Hepatocyte (in vitro differentiated cells): ENCODE results near the gene EXOC6B. TPM values are rescaled to one million over a fixed set of nuclear protein-coding genes. Genes with fewer than 3 reads are reported as not detected.

Experiments used
- DNase-seq: peaks from one replicate; pipeline ENCODE4 v3.0.0-alpha.2; 2016; ENCODE audit warnings: low spot score
- H2AFZ ChIP-seq: fragments of 200-600 bp; sonication (generic); 2 replicates; pipeline ENCODE4 v1.6.0; 2016; ENCODE audit warnings: antibody characterized with exemption, mild to moderate bottlenecking
- H3K27ac ChIP-seq: fragments of 200-600 bp; sonication (generic); 2 replicates; pipeline ENCODE4 v1.5.1; 2016; ENCODE audit warnings: mild to moderate bottlenecking
- H3K27me3 ChIP-seq: fragments of 200-600 bp; sonication (generic); 2 replicates; pipeline ENCODE4 v1.6.1; 2016
- H3K36me3 ChIP-seq: fragments of 200-600 bp; sonication (generic); replicated peaks from 2 replicates; pipeline ENCODE4 v1.5.1; 2016; ENCODE audit warnings: low read depth; ENCODE audit not compliant: insufficient read depth
- H3K4me1 ChIP-seq: fragments of 200-600 bp; sonication (generic); 2 replicates; pipeline ENCODE4 v1.5.1; 2016; ENCODE audit warnings: mild to moderate bottlenecking, moderate library complexity; ENCODE audit not compliant: insufficient read depth
- H3K4me2 ChIP-seq: fragments of 200-600 bp; sonication (generic); 2 replicates; pipeline ENCODE4 v1.6.0; 2016
- H3K4me3 ChIP-seq: fragments of 200-600 bp; sonication (generic); 2 replicates; pipeline ENCODE4 v1.5.1; 2016; ENCODE audit warnings: mild to moderate bottlenecking
- H3K79me2 ChIP-seq: fragments of 200-600 bp; sonication (generic); 2 replicates; pipeline ENCODE4 v1.6.0; 2017; ENCODE audit warnings: mild to moderate bottlenecking
- H3K9me2 ChIP-seq: fragments of 200-600 bp; sonication (generic); replicated peaks from 2 replicates; pipeline ENCODE4 v1.6.0; 2017; ENCODE audit warnings: mild to moderate bottlenecking; ENCODE audit not compliant: insufficient read depth
- H3K9me3 ChIP-seq: fragments of 200-600 bp; sonication (generic); 2 replicates; pipeline ENCODE4 v1.5.1; 2016; ENCODE audit warnings: low read depth, mild to moderate bottlenecking
- H4K20me1 ChIP-seq: fragments of 200-600 bp; sonication (generic); 2 replicates; pipeline ENCODE4 v1.6.0; 2016; ENCODE audit warnings: mild to moderate bottlenecking; ENCODE audit not compliant: insufficient read depth, poor library complexity, severe bottlenecking
- EZH2 ChIP-seq: fragments of 200-600 bp; sonication (generic); IDR thresholded peaks from 2 replicates; pipeline ENCODE4 v1.6.1; 2016; ENCODE audit warnings: antibody characterized with exemption, mild to moderate bottlenecking, borderline replicate concordance
- EZH2phosphoT487 ChIP-seq: fragments of 200-600 bp; sonication (generic); IDR thresholded peaks from one replicate; pipeline ENCODE4 v1.6.1; 2018; ENCODE audit warnings: antibody characterized with exemption, mild to moderate bottlenecking, low read depth, moderate library complexity; ENCODE audit not compliant: unreplicated experiment, severe bottlenecking
- WGBS: methylation state at CpG from one replicate; pipeline ENCODE4 v1.1.6; 2016; ENCODE audit warnings: low lambda C conversion rate; ENCODE audit errors: missing lambda C conversion rate; 5-methylcytosine and 5-hydroxymethylcytosine counted together
- polyA plus RNA-seq: library from polyadenylated mRNA; unstranded; fragments of >200 nt; fragmentation: Nextera tagmentation; extraction: Ambion mirVana; gene quantifications from 2 replicates; pipeline ENCODE4 v1.2.1, GENCODE V29; 2016
- total RNA-seq: library from RNA; depleted of rRNA; stranded (reverse); fragments of >200 nt; gene quantifications from 2 replicates; pipeline ENCODE4 v1.2.3, GENCODE V29; 2014
- TF ChIP-seq, protein P1 (sequence below): fragments of 200-600 bp; sonication (generic); IDR thresholded peaks from 2 replicates; pipeline ENCODE4 v1.5.1; 2016; ENCODE audit warnings: antibody characterized with exemption, mild to moderate bottlenecking; ENCODE audit not compliant: poor library complexity

Gene EXOC6B
- total and polyA plus RNA-seq, 2 experiments from 2014 or later, result 11.8 to 36.2 TPM

DNA sequence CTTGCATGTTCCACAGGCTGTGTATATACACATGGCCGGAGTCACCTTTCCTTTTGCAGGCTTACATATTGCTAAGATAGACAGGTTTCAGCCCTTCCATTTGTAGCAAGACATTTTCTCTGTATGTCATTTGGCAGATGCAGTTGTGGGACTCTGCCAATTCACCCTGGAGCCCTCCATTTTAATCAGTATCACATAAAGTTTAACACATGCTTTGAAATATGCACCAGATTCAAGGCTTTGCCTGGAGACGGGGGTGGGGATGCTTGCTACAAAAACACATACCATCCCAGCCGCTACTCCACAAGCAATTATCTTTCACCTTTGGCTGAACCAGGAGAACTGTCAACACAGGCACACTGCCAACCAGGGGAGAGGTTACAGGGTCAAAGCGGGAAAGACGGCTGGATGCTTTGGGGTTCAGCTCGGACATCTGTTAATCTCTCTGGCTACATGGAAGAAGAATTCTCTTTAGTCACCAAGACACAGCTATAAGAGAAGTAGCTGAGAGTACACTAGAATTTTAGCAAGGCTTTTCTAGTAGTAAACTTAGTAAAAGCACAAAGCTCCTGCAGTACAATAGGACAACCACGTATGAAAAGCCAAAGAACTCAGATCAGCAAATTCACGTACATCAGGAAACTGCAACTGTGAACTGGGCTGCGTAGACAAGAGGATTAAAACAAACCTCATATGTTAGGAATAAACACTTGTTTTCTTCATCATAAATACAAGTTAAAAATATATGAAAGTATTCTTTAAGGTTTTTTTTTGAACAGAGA is 130.9 kb downstream of the EXOC6B start:
- Histone ChIP-seq H3K27ac (peak overlapping the region; percentile 47), H3K9me2 (no peaks in the 10 kb centered on the region), H2AFZ (no peak overlapping the region), H3K4me1 (peaks cover 31% of the 10 kb centered on the region), H4K20me1 (no peaks in the 10 kb centered on the region), H3K9me3 (no peaks in the 10 kb centered on the region), H3K27me3 (no peaks in the 10 kb centered on the region), H3K79me2 (no peaks in the 10 kb centered on the region), H3K4me3 (no peak overlapping the region), H3K4me2 (peak overlapping the region; percentile 50), H3K36me3 (no peaks in the 10 kb centered on the region)
- peak; percentile 64 for DNase-seq
- WGBS, result 18% methylated on average over 9 of the region's 9 CpGs
- TF ChIP-seq, protein P1, sequence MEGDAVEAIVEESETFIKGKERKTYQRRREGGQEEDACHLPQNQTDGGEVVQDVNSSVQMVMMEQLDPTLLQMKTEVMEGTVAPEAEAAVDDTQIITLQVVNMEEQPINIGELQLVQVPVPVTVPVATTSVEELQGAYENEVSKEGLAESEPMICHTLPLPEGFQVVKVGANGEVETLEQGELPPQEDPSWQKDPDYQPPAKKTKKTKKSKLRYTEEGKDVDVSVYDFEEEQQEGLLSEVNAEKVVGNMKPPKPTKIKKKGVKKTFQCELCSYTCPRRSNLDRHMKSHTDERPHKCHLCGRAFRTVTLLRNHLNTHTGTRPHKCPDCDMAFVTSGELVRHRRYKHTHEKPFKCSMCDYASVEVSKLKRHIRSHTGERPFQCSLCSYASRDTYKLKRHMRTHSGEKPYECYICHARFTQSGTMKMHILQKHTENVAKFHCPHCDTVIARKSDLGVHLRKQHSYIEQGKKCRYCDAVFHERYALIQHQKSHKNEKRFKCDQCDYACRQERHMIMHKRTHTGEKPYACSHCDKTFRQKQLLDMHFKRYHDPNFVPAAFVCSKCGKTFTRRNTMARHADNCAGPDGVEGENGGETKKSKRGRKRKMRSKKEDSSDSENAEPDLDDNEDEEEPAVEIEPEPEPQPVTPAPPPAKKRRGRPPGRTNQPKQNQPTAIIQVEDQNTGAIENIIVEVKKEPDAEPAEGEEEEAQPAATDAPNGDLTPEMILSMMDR, result no peak
- TF ChIP-seq EZH2phosphoT487, result no peak
- no peak for TF ChIP-seq EZH2

DNA sequence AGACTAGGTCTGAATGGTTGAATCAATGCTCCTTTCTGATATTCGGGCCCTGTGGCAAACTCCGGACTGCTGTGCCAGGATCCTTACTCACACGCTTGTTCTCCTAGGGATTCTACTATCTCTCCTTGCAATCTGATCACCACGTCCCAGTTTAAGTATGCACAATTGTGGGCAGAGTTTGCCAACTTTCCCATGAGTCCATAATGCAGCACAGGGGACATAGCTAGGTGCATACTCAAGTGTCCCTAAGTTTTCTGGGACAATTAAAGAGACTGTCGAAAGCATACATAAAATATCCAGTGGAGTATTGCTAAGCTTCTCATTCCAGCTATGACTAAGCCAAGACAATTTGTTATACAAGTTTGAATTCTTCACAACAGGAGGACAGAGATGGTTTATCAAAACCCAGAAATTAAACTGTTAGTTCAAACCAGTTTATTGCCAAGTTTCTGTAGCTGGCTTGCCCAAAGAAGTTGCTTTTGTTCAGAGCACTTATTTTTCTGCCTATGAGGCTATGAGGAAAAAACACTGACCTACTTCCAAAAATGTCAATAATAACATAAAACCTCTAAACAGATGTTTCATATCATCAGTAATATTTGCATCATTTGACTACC is 136.1 kb downstream of the EXOC6B start:
- no peak overlapping the region for H3K27ac ChIP-seq
- H3K9me2 ChIP-seq, result no peaks in the 10 kb centered on the region
- H3K4me3 ChIP-seq, result no peak overlapping the region
- no peaks in the 10 kb centered on the region for H3K36me3 ChIP-seq
- WGBS, result 88% methylated on average over 5 of the region's 5 CpGs
- no peaks in the 10 kb centered on the region for H3K9me3 ChIP-seq
- peaks cover 30% of the 10 kb centered on the region for H3K4me1 ChIP-seq
- no peaks in the 10 kb centered on the region for H3K79me2 ChIP-seq
- H2AFZ ChIP-seq, result no peak overlapping the region
- no peaks in the 10 kb centered on the region for H3K27me3 ChIP-seq
- H4K20me1 ChIP-seq, result no peaks in the 10 kb centered on the region
- no peak overlapping the region for H3K4me2 ChIP-seq
- TF ChIP-seq EZH2phosphoT487 (no peak), EZH2 (no peak)
- TF ChIP-seq, protein P1, result no peak
- DNase-seq, result no peak

DNA sequence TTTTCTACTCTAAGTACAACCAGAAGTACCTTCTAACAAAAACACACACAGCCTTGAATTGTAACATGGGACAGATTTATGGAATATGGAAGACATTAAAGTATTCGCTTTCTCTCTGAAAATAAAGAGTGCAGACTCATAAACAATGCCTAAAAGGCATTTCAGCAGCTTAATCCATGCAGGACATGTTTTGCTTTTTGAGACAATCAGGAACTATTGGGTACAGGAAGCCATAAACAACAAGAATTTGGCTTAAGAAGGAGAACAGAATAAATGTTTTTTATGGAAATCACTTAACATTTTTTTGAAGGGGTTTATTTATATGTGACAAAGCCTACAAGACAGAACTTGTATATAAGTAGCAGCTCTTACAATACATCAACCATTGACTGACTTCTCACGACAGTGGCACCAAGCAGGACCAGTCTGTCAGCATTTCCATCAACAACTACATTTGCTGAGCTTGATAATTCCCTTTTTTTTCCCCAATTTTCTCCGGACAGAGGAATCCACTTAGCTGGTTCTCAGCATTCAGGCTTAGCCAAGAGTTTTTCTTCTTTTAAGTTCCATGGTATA is 140.1 kb downstream of the EXOC6B start:
- peak overlapping the region; percentile 75 for H3K27ac ChIP-seq
- H3K9me2 ChIP-seq, result no peaks in the 10 kb centered on the region
- H3K36me3 ChIP-seq, result no peaks in the 10 kb centered on the region
- H3K4me3 ChIP-seq, result no peak overlapping the region
- DNase-seq, result peak; percentile 12
- H3K79me2 ChIP-seq, result no peaks in the 10 kb centered on the region
- H2AFZ ChIP-seq, result no peak overlapping the region
- H3K9me3 ChIP-seq, result no peaks in the 10 kb centered on the region
- H3K4me2 ChIP-seq, result no peak overlapping the region
- TF ChIP-seq EZH2phosphoT487 (no peak), EZH2 (no peak)
- TF ChIP-seq, protein P1, result no peak
- H4K20me1 ChIP-seq, result no peaks in the 10 kb centered on the region
- WGBS, result 41% methylated on average over 3 of the region's 3 CpGs
- H3K4me1 ChIP-seq, result peaks cover 18% of the 10 kb centered on the region
- no peaks in the 10 kb centered on the region for H3K27me3 ChIP-seq
